HUES64 (cell line): Measurements from ENCODE around the gene WIPF2.

Experiments
- H3K27ac ChIP-seq: 2 replicates; pipeline ENCODE4 v1.7.0; 2013; ENCODE audit warnings: low read depth, low read length, inconsistent platforms
- H3K27me3 ChIP-seq: 2 replicates; pipeline ENCODE4 v1.6.1; 2013; ENCODE audit warnings: mild to moderate bottlenecking, low read length; ENCODE audit not compliant: insufficient read depth
- H3K36me3 ChIP-seq: 2 replicates; pipeline ENCODE4 v1.6.1; 2013; ENCODE audit warnings: mild to moderate bottlenecking, low read length; ENCODE audit not compliant: insufficient read depth
- H3K4me1 ChIP-seq: 2 replicates; pipeline ENCODE4 v1.6.1; 2013; ENCODE audit warnings: mild to moderate bottlenecking, low read length, moderate library complexity; ENCODE audit not compliant: insufficient read depth
- H3K4me3 ChIP-seq: 2 replicates; pipeline ENCODE4 v1.5.1; 2013; ENCODE audit warnings: mild to moderate bottlenecking, low read length, moderate library complexity
- H3K9ac ChIP-seq: 2 replicates; pipeline ENCODE4 v1.6.1; 2013; ENCODE audit warnings: mild to moderate bottlenecking, low read depth, low read length
- H3K9me3 ChIP-seq: 2 replicates; pipeline ENCODE4 v1.6.1; 2013; ENCODE audit warnings: low read depth, low read length; ENCODE audit not compliant: insufficient read depth
- WGBS: fragments of 150-250, 120-280 bp; methylation state at CpG from one replicate; pipeline ENCODE4 v1.1.7; 2013; ENCODE audit warnings: missing lambda C conversion rate; 5-methylcytosine and 5-hydroxymethylcytosine counted together

Gene WIPF2

GRCh38 chr17:40309949-40310510 lies 90.9 kb downstream of the WIPF2 start:
- Histone ChIP-seq H3K9ac (no peak overlapping the region), H3K4me1 (peaks cover 39% of the 10 kb centered on the region), H3K36me3 (no peaks in the 10 kb centered on the region), H3K9me3 (no peaks in the 10 kb centered on the region), H3K27ac (no peak overlapping the region), H3K27me3 (no peaks in the 10 kb centered on the region), H3K4me3 (peak overlapping the region; percentile 72)
- WGBS = 87% methylated on average over 2 of the region's 2 CpGs

DNA sequence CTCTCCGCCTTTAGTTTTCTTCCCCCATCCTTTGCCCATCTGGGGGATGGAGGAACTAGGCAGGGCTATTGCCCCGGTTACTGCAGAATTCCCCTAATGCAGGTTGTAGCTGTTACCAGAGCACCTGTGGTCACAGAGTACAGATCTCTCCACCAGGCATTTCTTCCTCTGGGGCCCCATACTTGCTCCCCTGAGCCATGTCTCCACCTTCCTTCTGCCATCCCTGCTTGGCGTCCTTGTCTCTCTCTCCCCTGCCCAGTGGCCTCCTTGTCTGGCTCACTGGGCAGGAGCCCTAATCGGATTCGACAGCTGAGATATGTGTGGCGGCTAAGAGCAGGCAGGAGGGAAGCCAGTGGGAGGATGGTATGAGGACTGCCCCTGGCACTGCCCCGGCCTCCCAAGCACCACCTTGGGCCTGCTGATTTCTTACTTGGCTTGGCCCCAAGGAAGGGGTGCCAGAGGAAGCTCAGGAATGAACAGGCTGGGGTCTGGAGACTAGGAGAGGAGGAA lies 91.8 kb downstream of the WIPF2 start:
- WGBS = 87% methylated on average over 7 of the region's 7 CpGs
- H3K27ac ChIP-seq = no peak overlapping the region
- H3K27me3 ChIP-seq = peaks cover 2% of the 10 kb centered on the region
- no peaks in the 10 kb centered on the region for H3K9me3 ChIP-seq
- no peak overlapping the region for H3K4me3 ChIP-seq
- peaks cover 45% of the 10 kb centered on the region for H3K4me1 ChIP-seq
- H3K9ac ChIP-seq = no peak overlapping the region
- H3K36me3 ChIP-seq = no peaks in the 10 kb centered on the region

GRCh38 chr17:40311575-40311974 lies 92.5 kb downstream of the WIPF2 start:
- Histone ChIP-seq H3K9ac (no peak overlapping the region), H3K36me3 (no peaks in the 10 kb centered on the region), H3K4me1 (peaks cover 44% of the 10 kb centered on the region), H3K4me3 (no peak overlapping the region), H3K27ac (no peak overlapping the region), H3K9me3 (no peaks in the 10 kb centered on the region), H3K27me3 (peaks cover 8% of the 10 kb centered on the region)
- 86% methylated on average over 2 of the region's 2 CpGs for WGBS

- Histone ChIP-seq H3K27ac (no peak overlapping the region), H3K4me1 (peaks cover 38% of the 10 kb centered on the region), H3K27me3 (peaks cover 15% of the 10 kb centered on the region), H3K36me3 (no peaks in the 10 kb centered on the region), H3K9me3 (no peaks in the 10 kb centered on the region), H3K4me3 (no peak overlapping the region), H3K9ac (no peak overlapping the region)
- WGBS = 83% methylated on average over 7 of the region's 7 CpGs
Observed at GRCh38 chr17:40312131-40312731, 93.1 kb downstream of the WIPF2 start.

- Histone ChIP-seq H3K9me3 (no peaks in the 10 kb centered on the region), H3K27ac (no peak overlapping the region), H3K4me1 (peaks cover 29% of the 10 kb centered on the region), H3K9ac (no peak overlapping the region), H3K36me3 (no peaks in the 10 kb centered on the region), H3K4me3 (no peak overlapping the region), H3K27me3 (peaks cover 20% of the 10 kb centered on the region)
- WGBS = 64% methylated on average over 4 of the region's 4 CpGs
Observed at GRCh38 chr17:40312893-40313667, 94.0 kb downstream of the WIPF2 start.

- H3K4me3 ChIP-seq = no peak overlapping the region
- no peaks in the 10 kb centered on the region for H3K9me3 ChIP-seq
- H3K27me3 ChIP-seq = peaks cover 28% of the 10 kb centered on the region
- no peak overlapping the region for H3K9ac ChIP-seq
- WGBS = 73% methylated on average over 4 of the region's 7 CpGs
- H3K27ac ChIP-seq = no peak overlapping the region
- no peaks in the 10 kb centered on the region for H3K36me3 ChIP-seq
- H3K4me1 ChIP-seq = peaks cover 25% of the 10 kb centered on the region
Observed at GRCh38 chr17:40313668-40314583, 94.8 kb downstream of the WIPF2 start.

DNA sequence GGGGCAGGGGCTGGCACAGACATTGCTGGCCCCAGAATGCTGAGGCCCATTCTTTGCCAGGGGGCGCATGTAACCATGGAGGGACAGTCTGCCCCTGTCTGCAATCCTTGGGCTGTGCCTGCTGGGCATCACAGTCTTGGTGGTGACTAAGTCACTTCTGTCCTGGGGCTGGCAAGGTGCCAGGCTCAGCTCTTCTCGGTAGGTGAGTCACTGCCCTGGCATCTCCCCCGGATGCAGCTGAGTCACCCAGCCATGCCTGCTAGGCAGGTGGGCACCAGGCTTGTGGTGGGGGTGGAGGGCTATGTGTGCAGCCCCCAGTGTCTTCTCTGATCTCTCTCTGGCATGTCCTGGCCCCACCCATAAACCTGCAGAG lies 95.5 kb downstream of the WIPF2 start:
- H3K4me1 ChIP-seq = peaks cover 25% of the 10 kb centered on the region
- H3K9ac ChIP-seq = no peak overlapping the region
- no peak overlapping the region for H3K27ac ChIP-seq
- H3K36me3 ChIP-seq = no peaks in the 10 kb centered on the region
- H3K4me3 ChIP-seq = no peak overlapping the region
- 75% methylated on average over 3 of the region's 3 CpGs for WGBS
- peaks cover 32% of the 10 kb centered on the region for H3K27me3 ChIP-seq
- H3K9me3 ChIP-seq = no peaks in the 10 kb centered on the region

DNA sequence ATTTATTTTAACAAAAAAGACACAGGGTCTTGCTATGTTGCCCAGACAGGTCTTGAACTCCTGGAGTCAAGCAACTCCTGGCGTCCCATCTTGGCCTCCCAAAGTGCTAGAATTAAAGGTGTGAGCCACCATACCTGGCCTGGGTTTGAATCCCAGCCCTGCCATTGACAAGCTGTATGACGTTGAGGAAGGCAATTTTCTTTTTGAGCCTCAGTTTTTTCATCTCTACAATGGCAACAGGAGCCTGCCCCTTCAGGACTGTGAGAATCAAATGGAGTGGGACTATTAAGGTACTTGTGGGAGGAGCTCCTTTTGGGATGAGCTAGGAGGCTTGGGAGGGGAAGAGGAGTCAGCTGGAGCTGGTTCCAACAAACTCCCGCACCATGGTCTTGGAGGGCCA lies 96.1 kb downstream of the WIPF2 start:
- no peak overlapping the region for H3K9ac ChIP-seq
- peaks cover 32% of the 10 kb centered on the region for H3K27me3 ChIP-seq
- no peak overlapping the region for H3K27ac ChIP-seq
- H3K9me3 ChIP-seq = no peaks in the 10 kb centered on the region
- no peak overlapping the region for H3K4me3 ChIP-seq
- WGBS = 87% methylated on average over 3 of the region's 3 CpGs
- peaks cover 22% of the 10 kb centered on the region for H3K4me1 ChIP-seq
- no peaks in the 10 kb centered on the region for H3K36me3 ChIP-seq

- Histone ChIP-seq H3K27me3 (peaks cover 32% of the 10 kb centered on the region), H3K9ac (no peak overlapping the region), H3K9me3 (no peaks in the 10 kb centered on the region), H3K27ac (no peak overlapping the region), H3K36me3 (no peaks in the 10 kb centered on the region), H3K4me1 (peaks cover 23% of the 10 kb centered on the region), H3K4me3 (peak overlapping the region; percentile 73)
- WGBS = 68% methylated on average over 9 of the region's 9 CpGs
Observed at GRCh38 chr17:40315678-40316570, 96.8 kb downstream of the WIPF2 start.
